ENCODE measurements around the gene TJAP1.

TJAP1 gene

DNA sequence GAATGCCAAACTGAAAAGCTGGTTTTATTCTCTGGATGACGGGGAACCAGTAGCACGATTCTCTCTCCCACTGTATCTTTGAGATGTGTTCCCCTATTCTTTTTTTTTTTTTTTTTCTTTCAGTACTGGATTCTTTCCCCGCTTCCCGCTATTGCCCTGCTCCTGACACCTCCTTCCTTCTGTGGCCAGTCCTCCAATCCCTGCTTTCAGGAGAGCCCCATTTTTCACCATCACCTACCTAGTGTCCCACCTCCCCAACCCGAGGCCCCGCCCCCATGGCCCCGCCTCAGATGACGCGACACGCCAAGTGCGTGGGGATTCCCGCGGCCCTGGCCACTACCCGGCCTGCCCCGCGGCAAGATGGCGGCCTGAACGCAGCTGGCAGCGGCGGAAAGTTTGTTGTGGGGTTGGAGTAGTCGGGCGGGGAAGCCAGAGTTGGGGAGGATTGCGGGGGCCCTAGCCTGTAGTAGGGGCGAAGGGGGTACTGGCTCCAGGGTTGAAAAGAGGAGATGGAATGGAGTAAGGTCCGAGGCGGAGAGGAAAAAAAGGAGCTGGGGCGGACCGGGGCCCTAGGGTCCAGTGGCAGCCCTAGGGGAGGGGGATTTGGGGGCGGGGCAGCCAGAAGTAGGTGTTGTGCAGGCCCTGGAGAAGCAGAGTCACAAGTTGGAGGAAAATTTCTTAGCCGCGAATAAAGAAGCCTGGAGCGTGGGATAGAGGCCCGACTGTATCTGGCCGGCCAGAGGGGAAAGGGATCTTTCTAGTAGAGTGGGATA, at the start of gene TJAP1:
TJAP1 (plus strand) TSS at position 336 of the 773 bp plus-strand sequence. CDS start 21,432 bp downstream, outside the sequence.
- peak; percentile 75 to 76 for DNase-seq

GRCh38 chr6:43428112-43428570, 49.2 kb upstream of the TJAP1 start:
- DNase-seq: no peak

DNA sequence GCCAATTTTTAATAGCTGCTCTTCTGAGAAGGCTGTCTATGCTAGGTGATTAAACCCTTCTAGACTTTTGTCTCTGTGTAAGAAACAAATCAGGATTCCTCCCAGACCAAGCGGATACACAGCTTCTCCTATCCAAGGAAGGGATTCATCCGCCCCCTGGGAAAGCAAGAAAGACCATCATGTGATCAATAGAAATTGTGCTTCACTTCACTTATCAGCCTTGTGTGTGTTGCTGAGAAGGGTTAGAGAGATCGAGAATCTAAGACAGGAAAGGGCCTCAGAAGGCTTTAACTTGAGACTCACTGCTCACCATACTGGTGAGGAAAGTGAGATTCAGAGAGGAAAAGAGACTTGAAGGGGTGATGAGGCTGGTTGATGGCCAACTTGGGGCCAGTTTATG, 48.5 kb upstream of the TJAP1 start:
- no peak for DNase-seq

- DNase-seq: no peak
These were observed 45.1 kb upstream of the TJAP1 start for GRCh38 chr6:43432009-43432945.

GRCh38 chr6:43433148-43433547, 44.2 kb upstream of the TJAP1 start:
- DNase-seq: no peak

DNA sequence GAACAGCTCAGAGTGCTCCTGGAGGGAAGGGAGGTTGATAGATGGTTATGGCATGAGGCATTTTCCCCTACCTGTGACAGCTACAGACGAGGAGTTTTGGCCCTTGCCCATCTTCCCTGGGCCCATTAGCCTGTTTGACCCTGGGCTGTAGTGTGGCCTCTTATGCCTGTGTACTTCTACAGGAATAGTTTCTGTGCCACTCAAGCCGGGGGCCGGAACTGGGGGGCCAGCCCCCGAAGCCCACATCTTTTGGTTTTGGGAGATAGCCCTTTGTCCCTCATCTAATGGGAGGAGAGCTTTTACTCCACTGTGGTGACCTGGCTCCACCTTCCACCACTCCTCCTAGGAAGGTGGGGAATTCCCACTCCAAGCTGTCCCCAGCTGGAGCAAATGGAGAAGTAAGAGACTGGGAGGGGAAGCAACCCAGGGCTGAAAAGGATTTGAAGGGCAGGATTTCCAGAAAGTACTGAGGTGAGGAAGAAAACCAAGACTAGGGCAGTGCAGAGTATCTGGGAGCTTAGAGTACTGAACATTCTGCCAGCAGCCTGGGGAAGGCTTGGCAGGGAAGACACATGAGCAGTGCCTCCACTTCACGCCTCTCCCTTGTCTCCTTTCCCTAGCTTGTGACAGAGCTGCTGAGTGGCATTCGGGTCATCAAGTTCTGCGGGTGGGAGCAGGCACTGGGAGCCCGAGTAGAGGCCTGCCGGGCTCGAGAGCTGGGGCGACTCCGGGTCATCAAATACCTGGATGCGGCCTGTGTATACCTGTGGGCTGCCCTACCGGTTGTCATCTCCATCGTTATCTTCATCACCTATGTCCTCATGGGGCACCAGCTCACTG, 43.1 kb upstream of the TJAP1 start:
- no peak for DNase-seq

DNA sequence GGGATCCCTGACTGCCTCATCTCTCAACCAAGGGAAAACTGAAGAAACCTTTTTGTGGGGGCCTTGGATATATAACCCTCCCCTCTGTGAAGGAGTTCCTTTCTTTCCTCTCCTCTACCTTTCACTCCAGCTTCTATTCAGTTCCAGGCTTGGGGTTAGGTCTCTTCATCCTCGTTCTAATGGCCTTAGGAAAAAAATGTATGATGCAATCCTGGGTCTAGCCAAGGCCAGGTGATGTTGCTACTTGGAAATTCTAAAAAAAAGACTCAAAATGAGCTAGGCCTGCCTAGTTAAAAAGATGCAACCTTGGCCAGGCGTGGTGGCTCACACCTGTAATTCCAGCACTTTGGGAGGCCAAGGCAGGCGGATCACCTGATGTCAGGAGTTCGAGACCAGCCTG, 42.4 kb upstream of the TJAP1 start:
- DNase-seq: no peak

GRCh38 chr6:43435682-43436437, 41.5 kb upstream of the TJAP1 start:
- no peak for DNase-seq

DNA sequence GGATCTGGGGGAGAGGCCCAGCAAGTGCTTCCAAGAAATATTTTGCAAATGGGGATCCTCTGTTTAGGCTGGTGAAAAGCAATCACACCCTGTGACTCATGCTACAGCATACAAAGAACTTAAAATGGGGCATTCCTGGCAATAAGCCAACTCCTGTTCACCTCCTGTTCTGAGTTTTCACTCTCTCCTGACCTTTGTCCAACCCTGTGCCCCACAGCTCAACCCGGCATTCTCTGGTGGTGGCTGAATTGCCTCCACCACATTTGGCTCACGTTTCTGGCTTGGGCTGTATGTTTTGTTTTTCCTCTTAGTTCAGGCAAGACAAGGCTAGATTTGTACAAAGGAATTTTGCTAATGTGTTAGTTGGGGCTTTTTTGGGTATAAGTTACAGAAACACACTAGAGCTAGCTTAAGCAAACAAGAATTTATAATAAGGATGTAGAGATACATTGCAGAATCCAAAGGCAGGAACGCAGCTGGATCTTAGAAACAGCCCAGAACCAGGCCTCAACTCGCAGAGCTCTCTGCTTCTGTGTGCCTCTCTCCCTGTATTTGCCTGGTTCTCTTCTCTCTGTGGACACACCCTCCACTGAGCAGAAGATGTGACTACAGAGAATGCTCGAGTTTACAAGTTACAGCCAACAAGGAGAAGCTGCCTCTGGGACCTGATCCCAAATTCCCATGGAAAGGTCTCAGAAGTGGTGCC, 40.6 kb upstream of the TJAP1 start:
- no peak for DNase-seq

DNA sequence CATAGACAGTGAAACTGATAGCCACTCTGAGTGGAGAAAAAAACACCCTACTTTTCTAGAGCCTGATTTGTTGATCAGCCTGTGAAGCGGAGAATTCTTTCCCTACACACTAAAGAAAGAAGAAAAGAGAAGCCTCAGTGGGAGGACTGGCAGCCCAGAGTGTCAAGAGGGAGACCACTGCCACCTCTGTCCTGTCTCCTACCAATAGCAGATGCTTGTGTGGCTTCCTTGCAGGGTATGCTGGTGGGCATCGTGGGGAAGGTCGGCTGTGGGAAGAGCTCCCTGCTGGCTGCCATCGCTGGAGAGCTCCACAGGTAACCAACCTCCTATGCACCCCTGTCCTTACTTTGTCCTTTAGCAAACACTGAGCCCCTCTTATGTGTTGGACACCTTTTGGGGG, 39.7 kb upstream of the TJAP1 start:
- DNase-seq: no peak

DNA sequence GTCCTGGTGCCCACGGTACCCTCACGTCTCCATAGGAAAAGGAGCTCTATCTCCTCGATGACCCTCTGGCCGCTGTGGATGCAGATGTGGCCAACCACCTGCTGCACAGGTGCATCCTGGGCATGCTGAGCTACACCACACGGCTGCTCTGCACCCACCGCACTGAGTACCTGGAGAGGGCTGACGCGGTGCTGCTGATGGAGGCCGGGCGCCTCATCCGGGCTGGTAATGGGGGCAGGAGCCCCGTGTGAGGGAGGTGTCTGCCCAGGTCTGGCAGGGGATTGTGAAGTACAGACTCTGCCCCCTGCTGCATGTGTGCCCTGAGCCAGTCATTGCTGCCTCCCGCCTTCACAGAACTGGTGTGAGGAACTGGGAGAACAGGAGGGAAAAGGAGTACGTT, 34.4 kb upstream of the TJAP1 start:
- no peak for DNase-seq

GRCh38 chr6:43444036-43444435, 33.3 kb upstream of the TJAP1 start:
- DNase-seq: no peak

GRCh38 chr6:43444582-43444981, 32.8 kb upstream of the TJAP1 start:
- no peak for DNase-seq

DNA sequence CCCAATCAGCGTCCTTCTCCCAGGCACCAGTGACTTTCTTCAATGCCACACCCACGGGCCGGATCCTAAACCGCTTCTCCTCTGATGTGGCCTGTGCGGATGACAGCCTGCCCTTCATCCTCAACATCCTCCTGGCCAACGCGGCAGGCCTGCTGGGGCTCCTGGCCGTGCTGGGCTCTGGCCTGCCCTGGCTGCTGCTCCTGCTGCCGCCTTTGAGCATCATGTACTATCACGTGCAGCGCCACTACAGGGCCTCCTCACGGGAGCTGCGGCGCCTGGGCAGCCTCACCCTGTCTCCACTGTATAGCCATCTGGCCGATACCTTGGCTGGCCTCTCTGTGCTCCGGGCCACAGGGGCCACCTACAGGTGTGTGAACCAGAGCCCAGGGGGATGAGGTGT, 31.8 kb upstream of the TJAP1 start:
- no peak for DNase-seq

DNA sequence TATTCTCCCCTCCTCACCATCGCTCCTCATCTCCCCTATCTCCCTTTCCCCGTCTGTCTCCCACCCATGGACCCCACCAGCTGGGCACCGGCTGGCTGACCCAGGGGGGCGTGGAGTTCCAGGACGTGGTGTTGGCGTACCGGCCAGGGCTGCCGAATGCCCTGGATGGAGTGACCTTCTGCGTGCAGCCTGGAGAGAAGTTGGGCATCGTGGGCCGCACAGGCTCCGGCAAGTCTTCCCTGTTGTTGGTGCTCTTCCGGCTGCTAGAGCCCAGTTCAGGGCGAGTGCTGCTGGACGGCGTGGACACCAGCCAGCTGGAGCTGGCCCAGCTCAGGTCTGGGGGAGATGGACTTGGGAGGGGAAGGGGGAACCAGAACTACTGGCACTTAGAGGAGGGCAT, 29.8 kb upstream of the TJAP1 start:
- DNase-seq: no peak

DNA sequence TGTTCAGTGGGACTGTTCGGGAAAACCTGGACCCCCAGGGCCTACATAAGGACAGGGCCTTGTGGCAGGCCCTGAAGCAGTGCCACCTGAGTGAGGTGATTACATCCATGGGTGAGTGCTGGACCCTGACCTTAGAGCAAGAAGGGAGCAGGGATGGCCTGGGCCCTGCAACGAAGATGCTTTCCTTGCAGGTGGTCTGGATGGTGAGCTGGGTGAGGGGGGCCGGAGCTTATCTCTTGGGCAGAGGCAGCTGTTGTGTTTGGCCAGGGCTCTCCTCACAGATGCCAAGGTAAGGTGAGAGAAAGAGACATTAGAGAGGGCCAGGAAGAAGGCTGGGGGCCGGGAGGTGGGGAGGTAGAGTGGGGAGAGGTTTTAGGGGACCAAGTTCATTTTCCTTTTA, 28.5 kb upstream of the TJAP1 start:
- DNase-seq: no peak

DNA sequence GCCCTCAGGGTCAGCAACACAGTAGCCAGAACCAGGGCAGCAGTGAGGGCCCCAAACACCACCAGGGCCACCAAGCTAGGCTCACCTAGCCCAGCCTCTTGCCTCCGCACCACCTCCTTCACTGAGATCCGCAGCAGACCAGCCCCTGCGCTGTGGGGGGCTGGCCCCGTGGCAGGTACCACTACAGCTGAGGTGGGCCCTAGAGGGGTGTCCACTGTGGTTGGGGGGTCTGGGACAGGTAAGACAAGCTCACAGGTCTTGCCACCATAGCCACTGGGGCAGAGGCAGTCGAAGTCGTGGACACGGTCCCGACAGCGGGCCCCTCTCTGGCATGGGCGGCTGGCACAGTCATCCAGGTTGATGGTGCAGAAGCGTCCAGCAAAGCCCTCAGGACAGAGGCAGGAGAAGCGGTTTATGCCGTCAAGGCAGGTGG, 26.7 kb upstream of the TJAP1 start:
- no peak for DNase-seq

GRCh38 chr6:43451348-43451747, 26.0 kb upstream of the TJAP1 start:
- no peak for DNase-seq

- no peak for DNase-seq
These were observed 25.4 kb upstream of the TJAP1 start for GRCh38 chr6:43451939-43452338.

- DNase-seq: no peak
These were observed 24.5 kb upstream of the TJAP1 start for GRCh38 chr6:43452896-43453295.

DNA sequence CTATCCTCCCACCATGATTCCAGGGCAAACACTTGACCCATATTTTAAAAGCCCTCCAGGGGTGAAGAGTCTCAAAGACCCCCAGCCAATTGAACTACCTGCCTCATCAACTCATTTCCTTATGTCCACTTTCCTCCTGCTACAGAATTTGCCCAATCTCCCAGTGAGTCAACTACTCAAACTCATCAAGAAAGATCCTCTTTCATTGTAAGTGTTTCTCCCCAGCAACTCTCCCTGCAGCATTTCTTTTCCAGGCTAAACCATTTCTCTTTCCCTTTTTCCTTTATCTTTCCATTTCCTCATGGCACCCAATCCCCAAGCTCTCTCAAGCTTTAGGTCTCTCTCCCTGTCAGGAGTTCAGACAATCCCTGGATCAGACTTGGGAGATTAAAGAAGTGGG, 23.5 kb upstream of the TJAP1 start:
- DNase-seq: no peak

GRCh38 chr6:43454290-43454695, 23.1 kb upstream of the TJAP1 start:
- no peak for DNase-seq

Data from NCI-H187 (cell line).